NB4 (cell line): ENCODE results near the gene CEP89.

Experiments
- CTCF ChIP-seq: IDR thresholded peaks from one replicate; pipeline ENCODE4 v1.5.1; 2012; ENCODE audit warnings: low read depth, low read length
- MAX ChIP-seq: IDR thresholded peaks from 2 replicates; pipeline ENCODE4 v1.6.1; 2011; ENCODE audit warnings: low read depth, low read length
- POLR2A ChIP-seq: IDR thresholded peaks from 2 replicates; pipeline ENCODE4 v1.6.1; 2011; ENCODE audit warnings: mild to moderate bottlenecking; ENCODE audit not compliant: insufficient read length; ENCODE audit errors: extremely low read depth

GRCh38 chr19:32998722-32999121 lies 27.0 kb upstream of the CEP89 start:
- TF ChIP-seq CTCF (no peak), POLR2A (no peak), MAX (no peak)
